Stimulated activated CD4-positive, alpha-beta T cell treated with anti-CD3 and anti-CD28 coated beads, Interleukin-12 subunit alpha, Interleukin-12 subunit beta, amount 100 ng/mL, for 24 hours (primary cell): ENCODE results near the gene SLC43A3.
"Not testable (repeated sequence)": the region's sequence is repeated elsewhere in the genome, so short reads cannot be mapped to it uniquely, and the experiment has no call there.

ENCODE experiments used
- DNase-seq, 2 experiments: peaks; one replicate each; pipeline ENCODE4 v3.0.0-alpha.2; 2020; ENCODE audit warnings: low read depth in 2 of 2

Gene SLC43A3

DNA sequence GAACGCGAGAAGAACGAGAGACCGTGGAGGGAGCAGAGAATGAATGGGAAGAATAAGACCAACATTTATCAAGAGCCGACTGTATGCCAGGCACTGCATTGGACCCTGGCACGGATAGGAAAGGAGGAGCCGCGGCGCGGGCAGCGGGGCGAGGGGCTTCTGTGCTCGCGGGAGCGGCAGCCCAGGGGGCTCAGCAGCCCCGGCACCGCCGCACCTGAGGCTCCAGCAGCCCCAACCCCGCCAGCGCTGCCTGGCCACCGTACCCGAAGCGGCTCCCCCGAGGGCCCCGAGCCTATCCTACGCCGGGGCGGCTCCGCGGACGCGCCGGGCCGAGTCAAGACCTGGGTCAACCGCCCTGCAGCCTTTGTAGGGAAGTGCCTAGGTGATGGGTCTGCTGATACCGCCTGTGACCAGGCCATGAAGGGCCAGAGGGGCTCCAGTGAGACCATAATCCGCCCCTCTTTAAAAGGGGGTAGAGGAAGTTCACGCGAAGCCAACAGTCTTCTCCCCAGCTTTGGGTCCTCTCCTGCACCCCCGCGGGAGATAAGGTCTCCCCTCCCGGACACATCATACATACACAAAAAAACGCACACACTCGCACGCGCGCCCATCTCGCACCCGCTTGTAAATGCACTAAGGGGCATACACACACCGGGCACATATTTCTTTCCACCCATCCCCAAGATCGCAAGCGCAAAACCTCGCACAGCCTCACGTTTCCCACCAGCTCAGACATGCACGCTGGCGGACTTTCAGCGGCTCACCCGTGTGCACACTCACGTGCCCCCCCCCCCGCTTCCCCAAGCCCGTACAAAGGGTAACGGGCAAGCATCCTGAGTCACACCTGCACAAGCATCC lies 32.5 kb upstream of the SLC43A3 start:
- DNase-seq: no peak

DNA sequence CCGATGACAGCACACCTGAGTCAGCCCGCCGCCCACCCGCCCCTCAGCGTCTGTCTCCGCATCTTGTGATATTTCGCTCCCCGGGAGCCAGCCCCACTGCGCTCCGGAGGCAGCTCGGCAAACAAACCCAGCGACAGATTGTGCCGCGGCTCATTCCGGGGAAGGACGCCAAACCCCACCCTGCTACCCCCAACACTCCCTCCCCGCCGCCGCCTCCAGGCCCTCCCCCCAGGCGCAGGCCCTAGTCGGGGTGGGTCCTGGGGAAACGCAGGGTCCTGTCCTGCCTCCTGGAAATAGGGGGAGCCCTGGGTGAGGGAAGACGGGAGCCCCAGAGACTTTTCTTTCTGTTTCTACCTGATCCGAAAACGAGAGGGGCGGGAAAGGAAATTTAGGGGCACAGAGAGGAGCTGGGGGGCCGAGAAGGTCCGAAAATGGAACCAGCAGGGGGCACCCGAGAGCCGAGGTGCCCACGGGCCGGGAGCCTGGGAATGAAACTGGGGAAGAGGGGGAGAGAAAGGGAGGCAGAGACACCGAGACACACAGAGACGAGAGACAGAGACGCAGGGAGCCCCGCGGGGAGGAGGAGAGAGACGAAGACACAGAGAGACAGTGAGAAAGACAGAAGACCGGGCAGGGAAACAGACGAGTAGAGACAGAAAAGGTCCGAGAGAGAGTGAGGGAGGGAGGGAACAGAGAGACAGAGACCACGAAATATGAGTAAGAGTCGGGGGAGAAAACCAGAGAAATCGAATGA lies 31.7 kb upstream of the SLC43A3 start:
- DNase-seq: no peak

DNA sequence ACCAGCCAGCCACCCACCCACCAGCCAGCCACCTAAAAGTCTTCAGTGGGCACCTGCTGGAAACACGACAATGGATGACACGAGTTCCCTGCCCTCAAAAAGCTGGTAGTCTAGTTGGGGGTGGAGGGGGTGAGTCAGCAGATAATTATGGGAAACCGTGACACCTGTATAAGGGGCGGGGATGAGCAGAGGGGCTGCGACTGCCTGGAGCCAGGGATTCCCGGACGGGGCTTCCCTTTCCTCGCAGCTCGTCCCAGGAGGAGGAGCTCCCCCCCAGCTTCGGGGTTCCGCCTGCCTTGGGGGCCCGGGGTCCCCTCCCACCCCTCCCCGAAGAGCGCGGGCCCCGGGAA lies 31.1 kb upstream of the SLC43A3 start:
- DNase-seq: no peak

DNA sequence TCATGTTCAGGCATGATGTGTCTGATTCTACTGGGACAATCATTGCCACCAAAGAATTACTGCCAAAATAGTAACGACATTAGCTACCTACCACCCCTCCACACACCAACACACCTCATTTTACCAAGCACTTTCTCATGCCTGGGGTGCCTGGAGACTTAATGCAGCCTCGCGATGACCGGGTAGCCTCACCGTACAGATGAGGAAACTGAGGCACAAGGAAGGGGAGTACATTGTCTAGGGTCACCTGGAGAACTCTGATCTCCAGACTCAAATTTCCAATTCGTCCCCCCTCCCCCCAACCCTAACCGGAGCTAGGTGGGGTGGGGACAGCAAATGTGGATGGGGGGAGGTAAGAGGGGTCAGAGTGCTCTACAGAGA lies 30.7 kb upstream of the SLC43A3 start:
- no peak for DNase-seq

DNA sequence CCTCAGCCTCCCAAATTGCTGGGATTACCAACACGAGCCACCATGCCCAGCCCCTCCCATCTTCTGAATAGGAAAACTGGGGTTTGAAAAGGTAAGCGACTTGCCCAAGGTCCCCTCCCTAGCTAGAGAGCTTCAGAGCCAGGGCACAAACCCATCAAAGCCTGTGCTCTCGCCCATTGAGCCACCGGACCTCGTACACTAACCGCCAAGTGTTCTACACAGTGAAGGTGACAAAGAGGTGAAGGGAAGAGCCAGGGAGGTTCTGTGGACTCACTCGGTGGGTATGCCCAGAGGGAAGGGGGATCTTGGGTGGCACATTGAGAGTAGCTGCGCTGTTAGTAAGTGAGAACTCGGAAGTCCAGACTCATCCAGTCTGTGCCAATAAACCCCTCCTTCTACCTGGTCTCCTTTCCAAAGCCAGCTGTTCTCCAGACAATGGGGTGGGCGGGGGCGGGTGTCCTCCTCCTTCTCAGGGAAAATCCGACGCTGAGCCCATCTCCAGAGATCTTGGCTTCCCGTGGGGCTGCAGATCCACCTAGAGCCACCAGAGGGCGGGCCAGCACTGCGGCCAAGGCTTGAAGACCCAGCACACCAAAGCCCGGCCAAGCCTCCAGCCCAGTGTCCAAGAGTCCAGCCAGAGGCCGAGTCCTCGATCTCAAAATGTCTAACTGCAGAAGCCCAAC lies 30.2 kb upstream of the SLC43A3 start:
- DNase-seq: peak; percentile 48 to 72

DNA sequence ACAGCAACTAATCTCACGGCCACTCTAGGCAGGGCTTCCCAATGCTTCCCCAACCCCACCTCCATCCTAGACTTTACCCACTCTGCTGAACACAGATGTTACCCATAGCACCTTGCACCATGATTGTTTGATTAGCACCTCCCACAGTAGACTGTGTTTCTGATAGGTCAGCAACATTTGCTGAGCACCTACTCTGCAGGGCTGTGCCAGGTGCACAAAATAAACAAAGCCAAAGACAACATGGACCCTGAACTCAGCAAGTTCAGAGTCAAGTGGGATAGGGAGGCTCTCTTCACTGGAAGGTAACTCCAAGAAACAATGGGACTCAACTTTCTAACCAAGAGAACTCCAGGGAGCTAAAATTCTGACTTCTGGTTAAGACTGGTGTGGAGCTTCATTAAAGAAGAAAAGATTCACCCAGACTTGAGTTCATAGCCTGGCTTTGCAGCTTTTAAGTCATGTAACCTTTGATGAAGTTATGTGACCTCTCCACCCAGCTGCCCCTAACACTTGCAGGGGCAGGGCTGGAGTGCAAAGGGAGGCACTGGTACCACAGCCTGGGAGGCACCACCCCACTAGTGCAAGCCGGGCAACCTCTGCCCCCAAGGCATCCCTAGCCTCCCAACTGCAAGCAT lies 26.7 kb upstream of the SLC43A3 start:
- no peak for DNase-seq

DNA sequence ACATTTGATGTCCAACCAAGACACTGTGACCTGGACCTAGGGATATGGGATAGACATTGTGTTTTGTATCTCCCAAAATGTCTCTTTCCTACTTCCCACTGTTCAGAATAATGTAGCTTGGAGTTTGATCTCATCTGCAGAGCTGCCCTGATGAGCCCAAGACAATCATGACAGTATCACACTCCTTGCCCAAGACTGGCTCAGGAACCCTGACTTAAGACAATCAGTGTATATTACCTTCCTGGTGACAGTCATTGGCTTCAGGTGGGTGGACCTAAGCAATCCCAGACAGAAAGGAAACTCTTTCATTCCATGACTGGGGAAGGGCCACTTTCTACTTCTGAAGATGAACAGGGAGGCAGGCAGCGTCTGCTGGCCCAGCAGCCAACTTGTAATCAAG lies 19.1 kb upstream of the SLC43A3 start:
- DNase-seq: no peak

DNA sequence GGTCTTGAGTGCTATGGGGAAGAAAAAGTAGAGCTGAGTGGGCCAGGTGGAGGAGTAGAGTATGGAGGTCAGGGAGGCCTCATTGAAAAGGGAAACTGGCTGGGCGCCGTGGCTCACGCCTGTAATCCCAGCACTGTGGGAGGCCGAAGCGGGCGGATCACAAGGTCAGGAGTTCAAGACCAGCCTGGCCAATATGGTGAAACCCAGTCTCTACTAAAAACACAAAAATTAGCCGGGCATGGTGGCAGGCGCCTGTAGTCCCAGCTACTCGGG lies 18.1 kb upstream of the SLC43A3 start:
- not testable (repeated sequence) for DNase-seq

DNA sequence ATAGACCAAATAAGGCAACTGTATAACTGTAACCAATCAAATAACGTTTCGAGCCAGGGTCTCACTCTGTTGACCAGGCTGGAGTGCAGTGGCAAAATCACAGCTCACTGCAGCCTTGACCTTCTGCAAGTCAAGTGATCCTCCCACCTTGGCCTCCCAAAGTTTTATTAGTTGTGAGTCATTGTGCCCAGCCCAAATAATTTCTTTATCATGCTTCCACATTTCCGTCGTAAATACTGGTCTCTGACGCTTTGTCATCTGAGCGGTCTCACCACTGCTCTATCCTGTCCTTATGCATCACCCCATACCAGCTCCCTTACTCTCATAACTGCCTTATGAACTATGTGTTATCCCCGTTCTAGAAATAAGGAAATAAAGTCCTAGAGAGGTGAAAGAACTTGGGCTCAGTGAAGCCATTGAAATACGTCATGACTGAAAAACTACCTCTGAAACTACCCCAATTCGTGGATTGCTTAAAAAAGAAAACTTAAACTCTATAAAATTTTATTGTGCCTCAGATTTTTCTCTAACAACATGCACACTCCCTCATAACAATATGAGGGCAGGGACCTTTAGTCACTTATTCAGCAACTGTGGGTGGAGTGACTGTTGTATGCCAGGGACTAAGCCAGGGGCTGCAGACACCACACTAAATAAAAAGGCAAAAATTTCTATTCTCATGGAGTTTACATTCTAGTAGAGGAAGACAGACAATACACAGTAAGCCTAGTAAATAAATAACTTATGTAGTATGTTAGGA lies 17.6 kb upstream of the SLC43A3 start:
- no peak for DNase-seq

DNA sequence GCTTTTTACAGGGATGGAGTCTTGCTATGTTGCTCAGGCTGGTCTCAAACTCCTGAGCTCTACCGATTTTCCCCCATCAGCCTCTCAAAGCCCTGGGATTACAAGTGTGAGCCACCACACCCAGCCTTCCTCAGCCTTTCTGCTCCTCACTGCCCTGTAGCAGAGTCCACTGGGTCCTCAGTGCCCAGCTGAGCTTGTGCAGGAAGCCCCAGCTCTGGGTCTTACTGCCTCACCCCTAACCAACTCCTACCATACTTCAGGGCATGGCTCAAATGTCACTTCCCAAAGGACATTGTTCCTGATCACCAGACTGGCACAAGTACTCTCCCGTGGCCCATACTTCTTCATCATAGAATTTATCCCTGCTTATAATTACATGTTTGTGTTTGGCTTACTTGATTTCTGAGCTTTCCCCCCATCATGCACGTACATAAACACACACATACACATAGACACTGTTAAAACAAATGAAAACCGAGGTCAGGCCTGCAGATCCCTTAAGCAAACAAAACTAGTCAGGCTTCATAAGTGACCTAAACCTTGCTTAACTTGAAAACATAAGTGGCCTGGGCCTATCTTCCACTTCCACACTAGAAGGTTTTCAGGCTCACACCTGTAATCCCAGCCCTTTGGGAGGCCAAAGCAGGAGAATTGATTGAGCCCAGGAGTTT lies 14.0 kb upstream of the SLC43A3 start:
- DNase-seq: no peak

DNA sequence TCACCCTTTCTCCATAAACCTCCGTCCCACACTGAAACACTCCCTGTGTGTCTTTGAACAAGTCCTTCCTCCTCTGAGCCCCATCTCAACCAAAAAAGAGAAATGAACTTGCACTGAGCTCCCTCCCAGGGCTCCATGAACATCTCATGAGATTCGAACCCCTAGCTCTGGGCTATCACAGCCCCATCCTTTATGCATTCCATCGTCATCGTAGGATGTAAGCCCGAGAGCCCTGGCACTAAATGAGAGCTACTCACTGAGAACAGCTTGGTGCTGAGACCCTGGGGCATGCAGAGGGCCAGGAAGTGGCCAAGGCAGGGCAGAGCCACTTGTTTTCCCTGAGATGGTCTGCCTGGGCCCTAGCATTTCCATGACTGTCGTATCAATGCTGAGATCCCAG lies 12.9 kb upstream of the SLC43A3 start:
- no peak for DNase-seq

DNA sequence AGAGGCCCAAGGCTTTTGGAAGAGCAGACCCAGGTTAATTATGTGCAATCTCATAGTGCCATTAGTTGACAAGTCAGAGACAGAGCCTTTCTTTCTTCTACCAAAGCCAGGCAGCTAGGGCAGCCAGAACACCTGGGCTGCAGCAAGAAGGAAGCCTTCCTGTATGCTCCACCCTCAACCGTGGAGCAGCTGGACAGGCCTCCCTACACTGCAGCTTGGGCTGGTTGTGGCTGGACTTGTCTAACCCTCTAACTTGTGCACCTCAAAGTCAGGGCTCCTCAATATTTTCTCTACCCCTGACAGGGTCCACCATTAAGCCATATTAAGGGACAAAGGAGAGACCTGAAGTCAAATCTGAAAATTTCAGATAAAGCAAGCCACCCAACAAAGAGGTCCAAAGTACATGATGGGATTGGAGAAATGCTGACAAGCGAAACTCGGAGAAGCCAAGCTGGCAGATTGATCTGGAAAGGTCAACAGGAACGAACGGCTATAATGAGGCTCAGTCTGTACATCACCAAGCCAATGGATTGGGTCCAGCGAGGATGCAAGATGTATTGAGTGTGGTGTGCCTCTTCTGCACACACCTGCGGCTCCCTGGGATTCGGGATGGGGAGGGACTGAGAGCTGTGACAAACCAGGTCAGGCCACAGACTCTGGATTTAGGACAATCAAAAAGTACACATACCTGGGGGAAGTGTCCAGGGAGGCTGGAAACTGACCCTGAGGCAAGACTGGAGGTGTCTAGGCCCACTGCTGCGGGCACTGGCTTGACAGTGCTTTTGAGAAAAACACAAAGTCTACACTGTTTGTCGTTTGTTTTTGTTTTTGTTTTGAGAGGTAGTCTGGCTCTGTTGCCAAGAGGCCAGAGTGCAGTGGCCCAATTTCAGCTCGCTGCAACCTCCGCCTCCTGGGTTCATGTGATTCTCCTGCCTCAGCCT lies 11.7 kb upstream of the SLC43A3 start:
- no peak for DNase-seq

DNA sequence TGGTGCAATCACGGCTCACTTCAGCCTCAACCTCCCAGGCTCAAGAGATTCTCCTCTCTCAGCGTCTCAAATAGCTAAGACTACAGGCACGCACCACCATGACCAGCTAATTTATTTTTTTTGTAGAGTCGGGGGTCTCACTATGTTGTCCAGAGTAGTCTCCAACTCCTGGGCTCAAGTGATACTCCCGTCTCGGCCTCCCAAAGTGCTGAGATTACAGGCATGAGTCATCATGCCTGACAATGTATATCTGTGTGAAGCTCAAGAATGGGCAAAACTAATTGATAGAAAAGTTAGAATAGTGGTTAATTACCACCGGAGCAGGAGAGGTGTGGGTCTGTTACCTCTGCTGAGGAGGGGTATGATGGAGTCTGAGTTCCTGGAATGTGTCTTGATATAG lies 9.1 kb upstream of the SLC43A3 start:
- no peak for DNase-seq

DNA sequence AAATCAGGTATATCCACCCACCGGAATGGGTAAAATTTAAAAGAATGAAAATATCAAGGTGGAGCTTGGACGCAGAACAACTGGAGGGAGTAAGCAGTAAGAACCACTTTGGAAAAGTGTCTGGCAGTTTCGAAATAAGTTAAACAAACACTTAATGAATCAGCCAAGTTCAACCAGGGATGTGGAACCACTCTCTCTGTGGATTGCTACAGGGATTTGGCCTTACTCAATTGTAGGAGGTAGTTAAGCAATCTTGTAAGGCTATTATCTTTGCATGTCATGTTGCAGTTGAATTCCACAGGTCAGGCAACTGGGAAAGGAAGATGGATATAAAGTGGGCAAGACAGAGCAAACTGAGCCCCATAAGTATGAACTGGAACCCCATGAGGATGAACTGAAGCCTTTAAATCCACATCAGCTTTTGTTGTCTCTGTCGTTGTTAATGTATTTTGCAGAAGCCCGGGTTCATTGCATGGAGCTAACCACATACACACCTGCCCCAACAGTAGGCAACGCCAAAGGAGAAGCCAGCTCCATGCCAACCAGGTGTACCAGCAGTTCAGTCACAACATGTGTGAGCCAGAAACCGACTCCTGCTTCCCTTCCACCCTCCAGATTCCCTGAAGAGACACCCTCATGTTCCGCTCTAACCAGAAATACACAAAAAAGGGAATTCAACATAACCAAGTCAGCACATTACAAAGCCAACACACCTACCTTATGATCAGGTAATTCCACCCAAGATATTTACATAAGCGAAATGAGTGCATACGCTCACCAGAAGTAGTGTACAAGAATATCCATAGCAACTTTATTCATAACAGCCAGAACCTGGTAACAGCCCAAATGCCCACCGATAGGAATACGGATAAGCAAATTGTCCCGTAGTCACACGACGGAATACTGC lies 8.0 kb upstream of the SLC43A3 start:
- DNase-seq: no peak

DNA sequence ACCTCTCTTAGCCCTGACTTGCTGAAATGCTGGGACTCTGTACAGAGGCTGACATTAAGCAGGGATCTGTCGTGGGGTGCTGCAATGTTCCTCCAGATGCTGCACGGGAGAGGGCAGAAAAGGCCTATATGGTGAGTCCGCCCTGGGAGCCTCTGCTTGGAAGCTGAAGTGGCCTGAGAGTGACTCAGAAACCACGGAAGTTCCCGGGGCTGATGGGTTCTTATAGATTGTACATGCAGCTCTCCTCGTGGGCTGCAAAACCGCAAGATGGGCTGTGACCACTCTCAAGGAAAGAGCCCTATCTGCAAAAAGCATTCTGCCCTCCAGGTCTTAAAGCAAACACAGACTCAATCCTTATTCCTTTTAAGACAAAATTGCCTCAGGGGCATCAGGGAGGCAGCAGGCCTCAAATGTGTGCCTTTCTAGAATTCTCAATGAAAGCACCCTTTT lies 5.8 kb upstream of the SLC43A3 start:
- no peak for DNase-seq

DNA sequence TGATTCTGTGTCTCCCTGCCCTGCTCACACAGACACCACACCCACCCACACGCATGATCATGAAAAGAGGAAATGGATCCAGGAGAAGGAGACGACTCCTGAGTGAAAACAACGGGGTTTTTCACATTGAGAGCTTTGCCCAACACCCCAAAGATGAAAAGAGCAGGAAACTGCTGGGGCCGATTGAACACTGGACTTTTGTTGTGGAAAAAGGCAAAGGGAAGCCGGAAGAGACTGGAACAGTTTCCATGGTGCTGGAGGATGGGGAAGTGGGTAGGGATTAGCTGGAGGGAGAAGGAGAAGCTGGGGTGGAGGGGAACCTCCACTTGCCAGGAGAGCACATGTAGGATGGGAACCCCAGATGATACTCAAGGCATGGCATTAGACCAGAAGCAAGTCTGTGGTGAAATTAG lies 5.2 kb upstream of the SLC43A3 start:
- DNase-seq: no peak

DNA sequence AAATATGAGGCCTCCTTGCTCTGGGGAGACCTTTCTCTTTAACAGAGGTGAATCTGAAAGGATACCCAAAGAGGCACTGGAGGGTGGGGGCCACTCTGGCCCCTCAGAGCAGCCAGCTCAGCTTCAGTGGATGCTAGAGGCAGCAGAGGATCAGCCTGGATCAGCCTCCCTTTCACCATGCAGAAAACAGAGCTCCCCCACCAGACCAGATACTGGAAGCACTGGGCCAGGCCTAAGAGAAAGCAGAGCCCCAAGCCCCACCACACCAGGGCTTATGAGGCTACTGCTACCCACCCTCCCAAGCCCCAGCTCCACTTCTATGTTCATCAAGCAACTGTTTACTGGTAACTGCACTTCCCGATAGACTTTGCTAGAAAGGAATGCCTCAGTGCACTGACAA lies 4.0 kb upstream of the SLC43A3 start:
- no peak for DNase-seq

DNA sequence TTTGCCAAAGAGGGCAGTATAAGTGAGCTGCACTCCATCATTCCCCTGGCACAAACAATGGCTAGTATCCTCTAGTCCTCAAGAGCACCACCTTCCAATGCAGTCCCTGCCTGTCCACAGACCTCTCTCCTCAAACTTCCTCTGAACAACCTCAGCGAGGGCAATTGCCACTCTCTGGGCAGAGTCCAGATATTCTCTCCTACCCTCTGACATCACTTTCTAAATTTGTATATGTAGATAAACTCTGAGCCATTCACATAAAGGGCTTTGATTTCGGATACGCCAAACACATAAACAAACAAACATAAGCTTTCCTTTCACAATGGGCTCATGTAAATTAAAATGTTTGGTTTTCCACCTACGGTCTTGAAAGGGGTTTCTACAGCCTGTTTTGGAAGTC lies 3.0 kb upstream of the SLC43A3 start:
- DNase-seq: no peak

DNA sequence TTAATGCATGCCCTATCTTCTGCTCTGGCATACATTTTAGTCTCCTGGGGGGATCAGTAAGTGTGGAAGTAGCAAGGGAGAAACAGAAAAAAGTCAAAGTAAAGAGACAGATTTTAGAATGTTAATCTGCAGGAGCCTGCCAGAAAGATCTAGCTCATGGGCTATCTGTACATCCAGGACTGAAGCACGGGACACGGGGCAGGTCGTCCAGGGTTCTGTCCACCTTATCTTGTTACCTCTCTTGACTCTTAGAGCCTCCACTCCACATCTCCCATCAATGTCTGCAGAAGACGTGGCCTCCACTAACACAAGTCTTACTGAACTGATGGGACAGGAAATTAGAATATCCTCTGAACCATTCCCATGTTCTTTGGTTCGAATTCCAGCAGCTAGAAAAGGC lies 1.7 kb upstream of the SLC43A3 start:
- no peak for DNase-seq
